K562 (cell line): ENCODE measurements around the gene RASSF6. TPM values are rescaled to one million over a fixed set of nuclear protein-coding genes. Genes with fewer than 3 reads are reported as not detected.
A peak's percentile ranks its signal among the peaks of the same experiment; 100 is the strongest.

Source experiments
- ATAC-seq: fragments of 200-7000 bp; cut with Tn5 transposase; 3 replicates; pipeline ENCODE4 v1.9.1; 2020; ENCODE audit warnings: moderate library complexity
- Bru-seq: library from RNA; stranded (reverse); fragments of 400-500 nt; gene quantifications from one replicate; lab custom pipeline; 2021; lab: Mats Ljungman, UMichigan
- BruChase-seq, 2 experiments: library from RNA; stranded (reverse); fragments of 400-500 nt; gene quantifications; one replicate each; lab custom pipeline; 2021; lab: Mats Ljungman, UMichigan
- BruUV-seq: library from RNA; stranded (reverse); fragments of 400-500 nt; replicated peaks from 2 replicates; lab custom pipeline; 2021; lab: Mats Ljungman, UMichigan
- CTCF ChIA-PET: fragments of 300-600 bp; formaldehyde crosslinking; extraction: SDS; loops from one replicate; lab custom pipeline; 2021; ENCODE audit warnings: low intra/inter-chr PET ratio; lab: Yijun Ruan, JAX
- POLR2A ChIA-PET: fragments of 300-600, 350-650 bp; sonication (Branson Sonifier 250); formaldehyde crosslinking; extraction: SDS; loops from one replicate; lab custom pipeline; 2021; ENCODE audit warnings: antibody characterized with exemption, inconsistent platforms; lab: Yijun Ruan, JAX
- DNase-seq, 4 experiments: peaks; one replicate each; pipeline versions ENCODE4 v3.0.0 to v3.0.0-alpha.2; 2011 to 2018; ENCODE audit warnings: low spot score in 3 of 4, mixed read lengths in 3 of 4; ENCODE audit errors: extremely low read depth in 1 of 4
- FAIRE-seq: peaks from 2 replicates; lab custom pipeline; 2011; peaks lifted over from hg19 to GRCh38; lab: Jason Lieb, UNC
- H2AFZ ChIP-seq: 2 replicates; pipeline ENCODE4 v1.6.0; 2011; ENCODE audit warnings: low read depth, low read length, control low read depth, inconsistent platforms
- H3K27ac ChIP-seq: fragments of 200-600 bp; 3 replicates; pipeline ENCODE4 v1.8.0; 2011; ENCODE audit warnings: low read depth, mild to moderate bottlenecking, control low read depth, inconsistent platforms, low read length, moderate library complexity, mixed read lengths; ENCODE audit errors: extremely low read depth
- H3K27me3 ChIP-seq, 2 experiments: fragments of 300-600 bp in 1 of 2; 2 replicates in 1 of 2; 3 replicates in 1 of 2; pipeline versions ENCODE4 v1.6.0 to v1.8.0; 2011; ENCODE audit warnings: inconsistent platforms in 2 of 2, low read length in 2 of 2, mild to moderate bottlenecking in 1 of 2, mixed read lengths in 1 of 2, moderate library complexity in 1 of 2; ENCODE audit not compliant: control insufficient read depth in 2 of 2, insufficient read depth in 2 of 2
- H3K36me3 ChIP-seq: fragments of 300-600 bp; 3 replicates; pipeline ENCODE4 v1.8.0; 2011; ENCODE audit warnings: mild to moderate bottlenecking, low read length, inconsistent platforms; ENCODE audit not compliant: control insufficient read depth, insufficient read depth
- H3K4me1 ChIP-seq, 2 experiments: fragments of 200-600 bp in 1 of 2; replicated peaks in 1 of 2; 2 replicates in 1 of 2; 3 replicates in 1 of 2; pipeline versions ENCODE4 v1.5.1 to v1.8.0; 2011; ENCODE audit warnings: inconsistent platforms in 2 of 2, low read length in 2 of 2, mild to moderate bottlenecking in 1 of 2, mixed read lengths in 1 of 2, moderate library complexity in 1 of 2; ENCODE audit not compliant: control insufficient read depth in 2 of 2, insufficient read depth in 2 of 2
- H3K4me2 ChIP-seq: 2 replicates; pipeline ENCODE4 v1.6.1; 2011; ENCODE audit warnings: low read length, control low read depth, inconsistent platforms, mixed read lengths; ENCODE audit not compliant: insufficient read depth
- H3K4me3 ChIP-seq: fragments of 200-600 bp; sonication (generic), shearing (Covaris generic); 2 replicates; pipeline ENCODE4 v1.5.1; 2016; ENCODE audit warnings: control low read depth, inconsistent platforms
- H3K79me2 ChIP-seq: fragments of 200-600 bp; 3 replicates; pipeline ENCODE4 v1.8.0; 2011; ENCODE audit warnings: low read length, inconsistent platforms; ENCODE audit not compliant: control insufficient read depth, insufficient read depth
- H3K9ac ChIP-seq, 2 experiments: 2 replicates each; pipeline versions ENCODE4 v1.6.0 to v1.6.1; 2011; ENCODE audit warnings: low read depth in 2 of 2, low read length in 2 of 2, control low read depth in 1 of 2, inconsistent platforms in 1 of 2, mild to moderate bottlenecking in 1 of 2, mixed read lengths in 1 of 2; ENCODE audit not compliant: insufficient read depth in 1 of 2
- H3K9me1 ChIP-seq: one replicate; pipeline ENCODE4 v1.6.0; 2011; ENCODE audit warnings: inconsistent platforms, mild to moderate bottlenecking, low read length, moderate library complexity; ENCODE audit not compliant: control insufficient read depth, insufficient read depth
- H3K9me3 ChIP-seq: replicated peaks from 2 replicates; pipeline ENCODE4 v1.5.1; 2011; ENCODE audit warnings: low read depth, low read length, inconsistent platforms; ENCODE audit not compliant: control insufficient read depth, insufficient read depth
- H4K20me1 ChIP-seq: replicated peaks from 2 replicates; pipeline ENCODE4 v1.6.1; 2011; ENCODE audit warnings: low read length, inconsistent platforms, mixed read lengths; ENCODE audit not compliant: control insufficient read depth, insufficient read depth
- DACH1 ChIP-seq: fragments of 450-650 bp; IDR thresholded peaks from 2 replicates; pipeline ENCODE4 v1.6.1; 2018; ENCODE audit not compliant: partially characterized antibody
- HMGN3 ChIP-seq: IDR thresholded peaks from 2 replicates; pipeline ENCODE4 v1.6.1; 2011; ENCODE audit warnings: borderline replicate concordance, low read depth, mild to moderate bottlenecking, mixed read lengths, low read length; ENCODE audit not compliant: insufficient read length; ENCODE audit errors: extremely low read depth
- L3MBTL2 ChIP-seq: fragments of 450-650 bp; IDR thresholded peaks from 2 replicates; pipeline ENCODE4 v1.6.1; 2016; ENCODE audit warnings: mild to moderate bottlenecking, moderate library complexity
- MAZ ChIP-seq, 2 experiments: fragments of 450-650 bp in 1 of 2; sonication (generic) in 1 of 2; formaldehyde crosslinking; IDR thresholded peaks in 1 of 2; conservative IDR thresholded peaks in 1 of 2; 2 replicates each; pipeline versions ENCODE4 v1.4.0 to v1.5.0; 2020; ENCODE audit warnings: mild to moderate bottlenecking in 1 of 2, missing genetic modification reagents in 1 of 2
- WGBS: fragments of 100-300 bp; shearing (Covaris generic); methylation state at CpG from one replicate; pipeline ENCODE4 v1.1.6; 2016; ENCODE audit warnings: low coverage, mixed read lengths; ENCODE audit not compliant: insufficient coverage; ENCODE audit errors: missing lambda C conversion rate; 5-methylcytosine and 5-hydroxymethylcytosine counted together
- in situ Hi-C: fragments of 300-500 bp; cut with MboI; formaldehyde crosslinking; loops from 4 replicates; pipeline ENCODE4 v1.15.0; 2018; ENCODE audit warnings: inconsistent platforms, mixed read lengths
- intact Hi-C: fragments of 100-400 bp; cut with micrococcal nuclease; formaldehyde crosslinking; loops from 2 replicates; pipeline ENCODE4 v1.14.2; 2022
- long read RNA-seq, 3 experiments: library from polyadenylated mRNA in 2 of 3; library from RNA in 1 of 3; unstranded in 2 of 3; stranded (forward) in 1 of 3; transcript quantifications; one replicate each; pipeline ENCODE4 v2.0.0, GENCODE V29; 2019 to 2022
- polyA minus RNA-seq, 3 experiments: library from RNA; depleted of rRNA, polyadenylated mRNA; stranded (reverse); fragments of >200 nt; gene quantifications; 2 replicates each; pipeline ENCODE4 v1.2.3, GENCODE V29; 2011
- polyA plus RNA-seq, 8 experiments: library from polyadenylated mRNA; depleted of rRNA in 4 of 8; stranded (reverse) in 5 of 8; unstranded in 3 of 8; fragments of >200 nt; fragmentation: Nextera tagmentation in 2 of 8; fragmentation: Illumina TruSeq in 1 of 8; extraction: Ambion mirVana in 2 of 8; extraction: Trizol in 1 of 8; gene quantifications; 2 replicates each; pipeline versions ENCODE4 v1.2.1 to v1.2.3, GENCODE V29; 2011 to 2014; ENCODE audit warnings: inconsistent platforms in 1 of 8, missing spikeins in 1 of 8
- total RNA-seq, 7 experiments: library from RNA; depleted of rRNA in 6 of 7; stranded (reverse); fragments of >200 nt in 6 of 7; fragmentation: Illumina TruSeq in 2 of 7; extraction: Trizol in 2 of 7; gene quantifications; 2 replicates each; pipeline versions ENCODE4 v1.2.1 to v1.2.3, GENCODE V29; 2011 to 2021; ENCODE audit warnings: low replicate concordance in 1 of 7
- TF ChIP-seq, protein P1 (sequence below): IDR thresholded peaks from 2 replicates; pipeline ENCODE4 v1.6.1; 2011; ENCODE audit warnings: borderline replicate concordance, low read depth, mild to moderate bottlenecking, moderate library complexity, low read length; ENCODE audit not compliant: insufficient read depth, poor library complexity, severe bottlenecking

The RASSF6 gene, protein sequence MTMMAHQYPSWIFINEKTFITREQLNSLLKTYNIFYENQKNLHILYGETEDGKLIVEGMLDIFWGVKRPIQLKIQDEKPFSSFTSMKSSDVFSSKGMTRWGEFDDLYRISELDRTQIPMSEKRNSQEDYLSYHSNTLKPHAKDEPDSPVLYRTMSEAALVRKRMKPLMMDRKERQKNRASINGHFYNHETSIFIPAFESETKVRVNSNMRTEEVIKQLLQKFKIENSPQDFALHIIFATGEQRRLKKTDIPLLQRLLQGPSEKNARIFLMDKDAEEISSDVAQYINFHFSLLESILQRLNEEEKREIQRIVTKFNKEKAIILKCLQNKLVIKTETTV
- 0.25 TPM in 1 of 2 replicates, not detected in the other for total RNA-seq (2011; cell fraction: chromatin; rRNA removed; ENCODE audit: low replicate concordance)
- not detected in 2 replicates for total RNA-seq (2011; cell fraction: nucleolus; rRNA removed)
- not detected in 2 replicates for total RNA-seq (2011; cell fraction: nucleoplasm; rRNA removed)
- total RNA-seq (2014; rRNA removed) (under 0.01 and 0.04 TPM in 2 replicates), total RNA-seq (2014; rRNA removed; fragmentation: Illumina TruSeq; extraction: Trizol) (0.04 and 0.16 TPM in 2 replicates), total RNA-seq (2015; rRNA removed; fragmentation: Illumina TruSeq; extraction: Trizol) (0.08 and 0.25 TPM in 2 replicates), total RNA-seq (2021) (0.02 and 0.11 TPM in 2 replicates), polyA plus RNA-seq (2011; rRNA removed) (0.07 and 0.08 TPM in 2 replicates), polyA plus RNA-seq (2014; fragmentation: Illumina TruSeq; extraction: Trizol) (0.07 and 0.10 TPM in 2 replicates), polyA plus RNA-seq (2014; fragmentation: Nextera tagmentation; extraction: Ambion mirVana) (under 1 TPM in 1 of 2 experiments, not detected in 1; 0.04 TPM), polyA plus RNA-seq (2014; rRNA removed) (0.07 and 0.08 TPM in 2 replicates), polyA minus RNA-seq (2011; rRNA and poly(A)+ RNA removed) (0.07 TPM in 1 of 2 replicates, not detected in the other), Bru-seq, nascent RNA (percentile 27 among the genes with signal in this experiment), BruChase-seq, experiment 1, labeled RNA remaining after a 2-hour chase (percentile 30 among the genes with signal in this experiment), BruChase-seq, experiment 2, labeled RNA remaining after a 6-hour chase (percentile 27 among the genes with signal in this experiment)
- polyA plus RNA-seq (2011; cell fraction: cytosol; rRNA removed): under 0.01 and 0.01 TPM in 2 replicates
- 0.01 TPM in 1 of 2 replicates, not detected in the other for polyA plus RNA-seq (2011; cell fraction: nucleus; rRNA removed)
- polyA plus RNA-seq (2012): 0.10 and 0.40 TPM in 2 replicates
- polyA minus RNA-seq (2011; cell fraction: cytosol; rRNA and poly(A)+ RNA removed): not detected in 2 replicates
- 0.11 and 0.13 TPM in 2 replicates for polyA minus RNA-seq (2011; cell fraction: nucleus; rRNA and poly(A)+ RNA removed)
- long read RNA-seq, experiment 1: 0 reads
- long read RNA-seq, experiment 2: 0 reads
- long read RNA-seq, experiment 3: 0 reads

DNA sequence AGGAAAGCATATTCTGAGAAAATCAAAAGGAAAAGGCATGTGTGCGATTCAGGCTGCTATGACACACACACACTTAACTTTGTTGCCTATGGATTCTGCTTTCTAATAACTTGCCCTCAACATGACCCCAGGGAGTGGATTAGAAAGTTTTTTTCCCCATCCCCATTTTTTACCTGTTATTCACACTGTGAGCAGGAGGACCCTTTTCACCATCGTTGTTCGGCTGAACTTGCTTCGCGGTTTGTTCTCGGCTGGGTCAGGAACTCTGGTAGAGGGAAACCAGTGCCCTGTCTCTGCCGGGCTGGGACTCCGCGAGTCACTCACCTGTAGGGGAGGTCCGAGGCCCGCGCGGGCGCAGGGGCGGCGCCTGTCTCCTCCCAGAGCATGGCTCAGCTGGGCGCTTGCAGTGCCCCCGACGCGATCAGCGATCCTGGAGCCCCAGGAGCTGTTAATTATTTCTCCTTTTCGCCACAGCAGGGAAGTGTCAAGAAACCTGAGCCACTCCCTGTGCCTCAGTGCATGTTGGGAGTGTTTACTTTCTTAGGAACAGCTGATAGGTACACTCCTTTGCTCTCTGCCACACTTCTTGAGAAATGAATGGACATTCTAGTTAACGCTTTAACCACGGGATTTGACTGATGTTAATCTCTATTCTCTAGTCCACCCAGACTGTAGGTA is at the start of gene RASSF6:
RASSF6 (minus strand) TSS at position 322 of the 678 bp plus-strand sequence. CDS start 8,641 bp downstream, outside the sequence.
- peaks cover 5% of the 10 kb centered on the region in 2 experiments; a peak in 3 of 5 replicates for H3K4me1 ChIP-seq
- H3K9me1 ChIP-seq: no peaks in the 10 kb centered on the region
- H3K79me2 ChIP-seq: no peaks in the 10 kb centered on the region
- peak; percentile 52 for FAIRE-seq
- H3K9ac ChIP-seq: peak within 1 kb of the TSS; percentile 3 to 88; a peak in 3 of 4 replicates
- in situ Hi-C loops: no loop called here
- intact Hi-C loops: no loop called here
- H3K4me3 ChIP-seq: peak within 1 kb of the TSS; percentile 38
- H3K9me3 ChIP-seq: no peaks in the 10 kb centered on the region
- under 1% methylated on average over 18 of the region's 24 CpGs for WGBS
- peak within 1 kb of the TSS; percentile 80 for H3K4me2 ChIP-seq
- DNase-seq: peak in 3 of 4 experiments; percentile 9 to 61 (median 27)
- CTCF ChIA-PET: no interaction called here
- H4K20me1 ChIP-seq: no peaks in the 10 kb centered on the region
- POLR2A ChIA-PET: interaction anchor here (0.5 to 0.7 kb wide), 2 partner anchors 40 to 310 kb away, joined by 3 read pairs; no protein-coding TSS in a partner anchor
- no peak within 1 kb of the TSS for H3K27ac ChIP-seq
- H3K27me3 ChIP-seq: no peaks in the 10 kb centered on the region
- H3K36me3 ChIP-seq: no peaks in the 10 kb centered on the region
- H2AFZ ChIP-seq: peak within 1 kb of the TSS; percentile 85
- peak; percentile 95 for ATAC-seq
- no TSS peak for BruUV-seq
- TF ChIP-seq DACH1 (peak; percentile 79), L3MBTL2 (peak; percentile 66), HMGN3 (peak; percentile 38), MAZ (CRISPR knock-in tag; conservative IDR thresholded peaks at IDR 0.05 in 1 of 2, IDR thresholded peaks at IDR 0.05 in 1 of 2) (peak in 1 of 2 experiments; percentile 45; a peak in 2 of 4 replicates)
- TF ChIP-seq, protein P1, sequence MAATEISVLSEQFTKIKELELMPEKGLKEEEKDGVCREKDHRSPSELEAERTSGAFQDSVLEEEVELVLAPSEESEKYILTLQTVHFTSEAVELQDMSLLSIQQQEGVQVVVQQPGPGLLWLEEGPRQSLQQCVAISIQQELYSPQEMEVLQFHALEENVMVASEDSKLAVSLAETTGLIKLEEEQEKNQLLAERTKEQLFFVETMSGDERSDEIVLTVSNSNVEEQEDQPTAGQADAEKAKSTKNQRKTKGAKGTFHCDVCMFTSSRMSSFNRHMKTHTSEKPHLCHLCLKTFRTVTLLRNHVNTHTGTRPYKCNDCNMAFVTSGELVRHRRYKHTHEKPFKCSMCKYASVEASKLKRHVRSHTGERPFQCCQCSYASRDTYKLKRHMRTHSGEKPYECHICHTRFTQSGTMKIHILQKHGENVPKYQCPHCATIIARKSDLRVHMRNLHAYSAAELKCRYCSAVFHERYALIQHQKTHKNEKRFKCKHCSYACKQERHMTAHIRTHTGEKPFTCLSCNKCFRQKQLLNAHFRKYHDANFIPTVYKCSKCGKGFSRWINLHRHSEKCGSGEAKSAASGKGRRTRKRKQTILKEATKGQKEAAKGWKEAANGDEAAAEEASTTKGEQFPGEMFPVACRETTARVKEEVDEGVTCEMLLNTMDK: no peak
